ENCODE measurements around the gene ATG16L1. TPM values are rescaled to one million over a fixed set of nuclear protein-coding genes. Genes with fewer than 3 reads are reported as not detected.

The ATG16L1 gene
- polyA plus RNA-seq, 1 donor from 2014 or later: 67.6 TPM

- Histone ChIP-seq H4K20me1 (ENCODE audit: insufficient read depth) (no peaks in the 10 kb centered on the region), H3K9me3 (ENCODE audit: low read length) (no peaks in the 10 kb centered on the region), H3K4me2 (ENCODE audit: low read length) (no peak overlapping the region), H3K27me3 (ENCODE audit: insufficient read depth, low read depth, low read length) (no peaks in the 10 kb centered on the region), H3F3A (ENCODE audit: insufficient read depth, low read length, poor library complexity, severe bottlenecking) (no peaks in the 10 kb centered on the region), H3K4me3 (ENCODE audit: low read length) (no peak overlapping the region), H3K79me2 (replicated peaks; ENCODE audit: insufficient read depth, low read length) (no peaks in the 10 kb centered on the region), H2AFZ (ENCODE audit: low read depth, low read length) (no peak overlapping the region), H3K9ac (ENCODE audit: low read length) (no peak overlapping the region), H3K9me2 (ENCODE audit: insufficient read depth, low read length) (no peaks in the 10 kb centered on the region), H3K36me3 (ENCODE audit: insufficient read depth, low read length) (peaks cover 7% of the 10 kb centered on the region), H3K27ac (ENCODE audit: low read length) (no peak overlapping the region)
- no peak for TF ChIP-seq SMC3 (conservative IDR thresholded peaks at IDR 0.05; ENCODE audit: poor library complexity)
- no peak for TF ChIP-seq EZH2 (IDR thresholded peaks at IDR 0.05; ENCODE audit: borderline replicate concordance, insufficient read depth, low read length, poor library complexity, severe bottlenecking)
Observed at GRCh38 chr2:233265899-233266431, 14.5 kb downstream of the ATG16L1 start.

GRCh38 chr2:233266481-233266880 lies 15.0 kb downstream of the ATG16L1 start:
- no peaks in the 10 kb centered on the region for H3K9me3 ChIP-seq (ENCODE audit: low read length)
- H3K9me2 ChIP-seq (ENCODE audit: insufficient read depth, low read length): no peaks in the 10 kb centered on the region
- H3K36me3 ChIP-seq (ENCODE audit: insufficient read depth, low read length): peaks cover 7% of the 10 kb centered on the region
- no peaks in the 10 kb centered on the region for H4K20me1 ChIP-seq (ENCODE audit: insufficient read depth)
- no peaks in the 10 kb centered on the region for H3F3A ChIP-seq (ENCODE audit: insufficient read depth, low read length, poor library complexity, severe bottlenecking)
- H3K4me2 ChIP-seq (ENCODE audit: low read length): no peak overlapping the region
- no peak overlapping the region for H2AFZ ChIP-seq (ENCODE audit: low read depth, low read length)
- no peak overlapping the region for H3K27ac ChIP-seq (ENCODE audit: low read length)
- H3K27me3 ChIP-seq (ENCODE audit: insufficient read depth, low read depth, low read length): no peaks in the 10 kb centered on the region
- TF ChIP-seq POLR2AphosphoS5 (IDR thresholded peaks at IDR 0.05): no peak
- TF ChIP-seq CTCF (IDR thresholded peaks at IDR 0.05; ENCODE audit: poor library complexity, severe bottlenecking): no peak
- TF ChIP-seq SMC3 (conservative IDR thresholded peaks at IDR 0.05; ENCODE audit: poor library complexity): no peak
- TF ChIP-seq TAF1 (IDR thresholded peaks at IDR 0.05; ENCODE audit: low read depth): no peak
- no peak for TF ChIP-seq EP300 (conservative IDR thresholded peaks at IDR 0.05; ENCODE audit: poor library complexity, severe bottlenecking)
- no peak for TF ChIP-seq EZH2 (IDR thresholded peaks at IDR 0.05; ENCODE audit: borderline replicate concordance, insufficient read depth, low read length, poor library complexity, severe bottlenecking)
- TF ChIP-seq MXI1 (conservative IDR thresholded peaks at IDR 0.05; ENCODE audit: poor library complexity, severe bottlenecking): no peak
- no peak for TF ChIP-seq RAD21 (conservative IDR thresholded peaks at IDR 0.05)
- TF ChIP-seq REST (IDR thresholded peaks at IDR 0.05; ENCODE audit: borderline replicate concordance): no peak
- H3K9ac ChIP-seq (ENCODE audit: low read length): no peak overlapping the region
- H3K4me3 ChIP-seq (ENCODE audit: low read length): no peak overlapping the region
- H3K79me2 ChIP-seq (replicated peaks; ENCODE audit: insufficient read depth, low read length): no peaks in the 10 kb centered on the region
